GM21423 (cell line): ENCODE measurements around the gene ZC3H13.

Source experiments
- ATAC-seq: cut with Tn5 transposase; IDR thresholded peaks from one replicate; pipeline ENCODE4 v1.9.1; 2021; ENCODE audit warnings: mild to moderate bottlenecking, moderate library complexity; ENCODE audit not compliant: unreplicated experiment

Gene ZC3H13

GRCh38 chr13:46062185-46062584 is 9.6 kb upstream of the ZC3H13 start:
- ATAC-seq = no peak

GRCh38 chr13:46059405-46059804 is 6.9 kb upstream of the ZC3H13 start:
- no peak for ATAC-seq

DNA sequence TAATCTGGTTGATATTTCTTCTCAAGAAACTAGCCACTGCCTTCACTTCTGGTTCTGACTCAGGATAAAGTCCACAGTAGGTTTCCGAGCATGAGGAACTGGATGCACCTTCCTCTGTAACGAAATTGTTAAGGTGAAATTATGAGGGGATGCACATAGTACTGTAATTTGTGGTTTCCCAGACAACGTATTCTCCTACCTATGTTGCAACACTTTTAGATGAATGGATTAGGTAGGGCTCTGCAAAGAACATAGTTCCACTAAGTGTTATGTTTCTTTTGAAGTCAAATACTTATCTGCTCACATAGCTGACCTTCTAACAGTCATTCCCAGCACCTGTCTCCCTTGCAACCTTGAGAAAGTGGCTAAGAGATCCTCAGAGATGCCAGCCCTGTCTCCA is 5.7 kb upstream of the ZC3H13 start:
- no peak for ATAC-seq

GRCh38 chr13:46057256-46058015 is 4.9 kb upstream of the ZC3H13 start:
- ATAC-seq = no peak

GRCh38 chr13:46053162-46054012 is 841 bp upstream of the ZC3H13 start:
- ATAC-seq = no peak

- no peak for ATAC-seq
These were observed 603 bp downstream of the ZC3H13 start for GRCh38 chr13:46051968-46052318.

- no peak for ATAC-seq
These were observed 1.8 kb downstream of the ZC3H13 start for GRCh38 chr13:46050771-46051170.

DNA sequence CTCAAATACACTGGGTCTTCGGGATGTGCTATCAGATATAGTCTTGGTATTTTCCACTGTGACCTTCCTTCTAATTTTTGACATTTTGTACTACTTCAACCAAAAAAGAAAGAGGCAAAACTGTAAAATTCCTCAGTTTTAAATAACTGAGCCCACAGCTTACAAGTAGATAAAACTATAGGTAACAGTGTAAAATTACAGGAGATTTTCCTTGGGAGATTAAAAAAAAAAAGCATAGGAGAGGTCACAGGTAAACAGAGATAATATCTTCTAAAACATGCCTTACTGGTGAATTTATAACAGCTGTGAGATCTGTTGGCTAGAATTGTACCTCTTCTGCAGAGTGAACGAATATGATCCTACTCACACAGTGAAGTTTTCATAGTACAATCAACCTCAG is 7.1 kb downstream of the ZC3H13 start:
- no peak for ATAC-seq

DNA sequence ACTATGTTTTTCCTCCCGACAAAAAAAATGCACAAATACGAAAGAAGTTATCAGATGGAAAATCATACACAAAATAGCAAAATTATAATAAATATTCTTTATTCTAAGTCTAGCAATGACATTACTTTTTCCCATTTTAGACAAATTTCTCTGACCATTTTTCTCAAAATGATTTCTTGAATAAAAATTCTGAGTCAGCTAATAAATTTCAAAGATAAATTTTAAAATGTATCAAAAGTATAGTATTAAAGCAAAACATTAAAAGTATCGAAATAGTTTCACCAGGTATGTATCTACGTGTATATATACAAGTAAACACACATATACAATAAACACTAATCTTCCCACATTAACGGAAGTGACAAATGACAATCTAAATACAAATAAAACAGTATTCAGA is 8.9 kb downstream of the ZC3H13 start:
- ATAC-seq = no peak

GRCh38 chr13:46041419-46041839 is 11.1 kb downstream of the ZC3H13 start:
- no peak for ATAC-seq

DNA sequence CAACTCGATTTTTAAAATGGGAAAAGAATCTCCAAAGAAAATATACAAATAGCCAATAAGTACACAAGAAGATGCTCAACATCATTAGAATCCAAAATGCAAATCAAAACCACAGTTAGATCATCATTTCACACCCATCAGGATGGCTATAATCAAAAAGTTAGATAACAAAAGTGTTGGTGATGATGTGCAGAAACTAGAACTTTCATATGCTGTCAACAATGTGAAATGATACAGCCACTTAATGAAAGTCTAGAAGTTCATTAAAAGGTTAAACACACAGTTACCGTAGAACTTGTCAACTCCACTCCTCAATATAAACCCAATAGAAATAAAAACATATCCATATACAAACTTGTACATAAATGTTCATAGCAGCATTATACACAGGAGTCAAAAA is 11.8 kb downstream of the ZC3H13 start:
- no peak for ATAC-seq

GRCh38 chr13:46039411-46040182 is 12.9 kb downstream of the ZC3H13 start:
- ATAC-seq = no peak

GRCh38 chr13:46038296-46038695 is 14.2 kb downstream of the ZC3H13 start:
- no peak for ATAC-seq

DNA sequence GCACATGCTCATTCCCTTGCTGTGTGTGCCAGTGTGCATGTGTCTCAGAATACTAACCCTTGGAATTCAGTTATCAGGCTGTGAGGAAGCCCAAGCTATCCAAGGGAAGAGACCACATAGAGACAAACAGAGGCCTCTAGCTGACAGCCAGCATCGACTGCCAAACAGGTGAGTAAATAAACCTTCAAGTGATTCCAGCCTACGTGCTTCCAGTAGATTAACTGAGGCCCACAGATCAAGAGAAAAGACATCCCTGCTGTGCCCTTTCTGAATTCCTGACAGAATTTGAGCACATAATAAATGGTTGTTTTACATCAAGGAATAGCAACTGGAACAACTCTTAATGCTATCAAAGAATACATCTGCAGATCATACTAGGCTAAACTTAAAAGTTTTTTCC is 17.5 kb downstream of the ZC3H13 start:
- ATAC-seq = no peak

GRCh38 chr13:46032341-46032740 is 20.2 kb downstream of the ZC3H13 start:
- ATAC-seq = no peak

- no peak for ATAC-seq
These were observed 20.8 kb downstream of the ZC3H13 start for GRCh38 chr13:46031581-46032263.

- ATAC-seq = no peak
These were observed 27.4 kb downstream of the ZC3H13 start for GRCh38 chr13:46025157-46025556.

- no peak for ATAC-seq
These were observed 30.1 kb downstream of the ZC3H13 start for GRCh38 chr13:46022481-46022880.

DNA sequence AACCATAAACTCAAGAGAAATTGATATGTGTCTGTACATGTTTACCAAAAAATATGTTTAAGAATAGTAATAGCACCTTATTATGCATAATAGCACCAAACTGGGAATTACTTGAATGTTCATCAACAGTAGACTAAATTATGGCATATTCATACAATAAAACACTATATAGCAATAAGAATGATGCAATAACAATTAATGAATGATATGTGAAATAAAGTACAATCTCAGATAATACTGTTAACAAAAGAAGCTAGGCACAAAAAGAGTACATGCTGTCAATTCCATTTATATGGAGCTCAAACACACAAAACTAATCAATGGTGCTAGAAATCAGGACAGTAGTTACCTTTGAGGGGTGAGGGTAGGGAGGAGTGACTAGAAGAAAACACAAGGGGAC is 36.3 kb downstream of the ZC3H13 start:
- no peak for ATAC-seq

DNA sequence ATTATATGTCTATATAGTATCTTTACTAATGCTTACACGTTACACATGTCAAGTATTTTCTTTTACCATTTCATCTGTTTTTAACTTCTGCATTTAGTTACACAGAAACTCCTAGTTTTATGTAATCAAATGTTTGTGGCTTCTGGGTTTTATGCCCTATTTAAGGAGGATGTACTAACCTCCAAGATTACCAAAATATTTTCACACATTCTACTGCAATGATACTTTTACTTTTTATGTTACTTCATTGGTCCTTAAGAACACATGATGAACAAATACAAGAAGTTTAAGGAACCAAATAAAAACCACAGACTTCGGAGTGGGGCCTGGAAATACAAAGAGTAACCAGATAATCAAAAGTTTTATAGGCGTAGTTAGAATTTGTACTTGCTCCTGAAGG is 37.2 kb downstream of the ZC3H13 start:
- ATAC-seq = no peak

DNA sequence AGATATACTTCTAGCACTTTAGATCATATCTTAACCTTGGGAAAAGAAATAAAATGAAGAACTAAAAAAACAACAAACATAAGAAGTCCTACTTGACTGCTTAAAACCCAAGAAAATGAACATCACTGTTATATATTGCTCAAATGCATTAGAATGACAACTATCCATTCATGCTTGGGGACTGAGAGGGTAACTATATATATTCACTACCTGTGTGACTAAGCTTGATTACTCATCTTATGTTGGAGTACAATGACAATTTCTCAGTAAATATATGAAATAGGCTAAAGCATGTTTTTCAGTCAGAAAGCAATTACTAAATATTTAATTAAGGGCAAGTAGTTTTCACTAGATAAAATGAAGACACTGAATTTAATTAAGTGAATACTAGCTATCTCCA is 40.1 kb downstream of the ZC3H13 start:
- ATAC-seq = no peak
